Measurements from ENCODE around the gene ZCCHC8.

DNA sequence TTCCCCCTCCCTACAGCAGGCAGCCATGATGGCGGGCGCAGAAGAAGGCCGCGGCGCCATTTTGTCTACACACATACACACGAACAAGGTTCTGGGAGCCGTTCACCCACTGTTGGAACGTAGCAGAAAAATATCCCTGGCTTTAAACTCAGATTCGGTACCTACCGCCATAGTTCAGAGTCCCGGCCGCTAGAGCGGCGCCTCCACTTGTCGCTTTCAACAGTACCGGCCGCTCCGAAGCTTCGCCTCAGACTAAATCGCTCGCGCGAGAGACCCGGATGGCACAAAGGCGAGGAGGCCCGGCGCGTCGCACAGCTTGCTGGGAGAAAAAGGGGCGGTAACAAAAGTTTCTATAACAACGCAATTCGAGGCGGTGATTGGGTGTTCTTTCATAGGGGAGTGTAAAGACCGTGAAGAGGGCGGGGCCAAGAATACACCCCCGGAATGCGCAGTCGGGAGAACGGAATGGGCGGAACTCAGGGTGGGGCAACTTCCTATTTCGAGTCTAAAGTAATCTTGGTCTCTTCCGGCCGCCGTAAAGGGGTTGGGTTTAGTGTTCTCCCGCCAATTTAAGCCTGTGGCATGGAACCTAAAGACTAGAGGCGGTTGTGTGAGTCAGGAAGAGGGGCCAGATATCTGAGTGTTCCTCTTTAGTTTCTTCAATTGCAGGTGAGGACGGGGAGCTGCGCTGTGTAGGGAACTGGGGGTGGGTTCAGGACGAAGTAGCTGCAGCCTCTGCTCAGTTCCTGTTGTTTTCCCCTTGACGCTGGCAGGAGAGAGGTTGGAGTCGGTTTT lies 26.1 kb upstream of the ZCCHC8 start, which contains the start of the genes KNTC1 and RSRC2:
- no peak for TF ChIP-seq RNF2 (IDR thresholded peaks at IDR 0.05; ENCODE audit: borderline replicate concordance, low read depth, low read length, missing control alignments, poor library complexity, severe bottlenecking)
- TF ChIP-seq GABPA (IDR thresholded peaks at IDR 0.05; ENCODE audit: borderline replicate concordance, insufficient read depth, low read length): peak; percentile 67; the same call in 1 of the 2 replicates
- no peak for TF ChIP-seq JUND (IDR thresholded peaks at IDR 0.05; ENCODE audit: low read length)
- no peak for TF ChIP-seq BCL11A (IDR thresholded peaks at IDR 0.05; ENCODE audit: low read depth in 2 of 2, low read length in 2 of 2)

Measured in H1 (cell line).